ENCODE data around the gene TBC1D14.

- TF ChIP-seq CTCF (IDR thresholded peaks at IDR 0.05) (no peak), POLR2A (IDR thresholded peaks at IDR 0.05) (no peak)
These were observed 149.2 kb downstream of the TBC1D14 start for GRCh38 chr4:7058792-7059191.

Data from heart left ventricle (tissue), 13 donors.